ENCODE measurements around the gene UNC79.
A peak's percentile ranks its signal among the peaks of the same experiment; 100 is the strongest.

The UNC79 gene

DNA sequence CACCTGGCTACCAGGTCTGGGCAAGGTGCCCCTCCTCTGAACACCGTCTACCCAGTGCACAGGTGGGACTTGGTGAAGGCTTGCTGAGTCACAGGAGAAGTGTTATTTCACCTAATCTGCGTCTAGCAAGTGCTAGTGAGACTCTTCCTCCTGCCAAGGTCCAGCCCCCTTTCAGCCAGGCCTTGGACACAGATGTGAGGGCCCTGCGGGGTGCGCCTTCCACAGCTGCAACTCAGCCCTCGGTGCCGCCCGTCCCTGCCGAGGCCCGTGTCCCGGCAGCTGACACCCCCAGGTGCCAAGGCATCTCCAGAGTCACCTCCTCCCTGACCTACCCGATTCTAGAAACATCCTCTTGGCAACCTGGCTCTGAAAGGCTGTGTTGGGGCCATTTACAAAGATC, 302.5 kb downstream of the UNC79 start:
- no peak for DNase-seq

DNA sequence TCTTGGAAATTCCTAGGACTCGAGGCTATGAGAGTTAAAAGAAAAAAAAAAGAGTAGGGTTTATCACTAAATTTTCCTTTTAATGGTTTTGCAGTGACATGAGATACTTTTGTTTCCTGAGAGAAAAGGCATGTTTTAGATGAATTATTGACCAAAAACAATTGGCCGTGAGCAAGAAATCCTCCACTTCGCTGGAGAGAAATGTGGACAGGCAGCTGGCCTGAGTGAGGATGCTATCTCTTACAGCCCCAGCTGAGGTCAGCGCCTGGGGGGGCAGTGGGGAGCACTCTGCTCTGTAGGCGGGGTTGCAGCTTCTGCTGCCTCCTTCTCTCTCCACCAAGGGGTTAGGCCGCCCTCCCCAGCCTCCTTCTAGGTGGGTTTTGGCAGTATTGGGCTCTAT, 302.9 kb downstream of the UNC79 start:
- no peak for DNase-seq

DNA sequence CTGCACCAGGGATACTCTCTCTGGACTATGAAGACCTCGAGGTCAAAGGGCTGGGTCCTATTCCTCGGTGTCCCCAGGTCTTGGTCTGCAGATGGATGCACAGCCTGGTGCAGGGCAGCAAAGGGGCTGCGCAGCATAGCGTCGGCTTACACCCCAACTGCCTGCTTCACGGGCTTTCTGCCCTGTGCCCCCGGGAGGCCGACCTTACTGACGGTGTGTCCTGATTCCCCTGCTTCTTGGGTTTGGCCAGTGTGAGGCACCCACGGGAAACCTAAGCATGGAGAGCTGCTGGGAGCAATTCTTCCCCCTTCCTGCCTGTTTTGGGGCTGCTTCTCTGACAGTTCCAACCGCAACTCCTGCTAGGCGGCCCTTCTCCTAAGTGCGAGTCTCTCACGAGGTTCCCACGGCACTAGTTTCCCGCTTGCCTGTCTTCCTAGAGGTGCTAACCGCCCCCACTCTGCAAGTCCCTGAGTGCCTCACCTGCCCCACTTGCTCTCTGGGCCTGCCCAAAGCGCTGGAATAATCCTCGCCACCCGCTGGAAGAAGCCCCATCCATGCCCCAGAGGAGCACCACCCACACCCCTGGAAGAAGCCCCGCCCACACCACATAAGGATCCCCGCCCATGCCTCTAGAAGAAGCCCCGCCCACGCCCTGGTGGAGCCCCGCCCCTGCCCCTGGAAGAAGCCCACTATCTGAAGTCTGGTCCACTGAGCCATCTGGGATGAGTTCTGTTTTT, 303.5 kb downstream of the UNC79 start:
- no peak for DNase-seq

DNA sequence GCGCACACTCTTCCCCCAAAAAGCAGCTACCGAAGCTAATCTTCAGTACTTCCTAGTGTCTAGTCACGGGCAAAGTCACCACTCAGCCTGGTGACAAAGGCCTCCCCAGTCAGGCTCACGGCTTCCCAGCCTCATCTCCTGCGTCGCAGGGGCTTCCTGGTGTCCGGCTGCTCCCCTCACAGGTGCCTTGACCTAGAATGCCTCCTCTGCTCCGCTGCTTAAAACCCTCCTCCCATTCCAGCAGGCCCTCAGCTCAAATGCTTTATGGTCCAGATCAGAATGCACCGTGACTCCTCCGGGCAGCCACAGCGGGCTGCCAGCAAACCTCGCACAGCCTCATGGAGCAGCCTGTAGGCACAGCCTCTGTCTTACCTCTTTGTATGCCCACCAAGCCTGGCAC, 304.5 kb downstream of the UNC79 start:
- DNase-seq: no peak

DNA sequence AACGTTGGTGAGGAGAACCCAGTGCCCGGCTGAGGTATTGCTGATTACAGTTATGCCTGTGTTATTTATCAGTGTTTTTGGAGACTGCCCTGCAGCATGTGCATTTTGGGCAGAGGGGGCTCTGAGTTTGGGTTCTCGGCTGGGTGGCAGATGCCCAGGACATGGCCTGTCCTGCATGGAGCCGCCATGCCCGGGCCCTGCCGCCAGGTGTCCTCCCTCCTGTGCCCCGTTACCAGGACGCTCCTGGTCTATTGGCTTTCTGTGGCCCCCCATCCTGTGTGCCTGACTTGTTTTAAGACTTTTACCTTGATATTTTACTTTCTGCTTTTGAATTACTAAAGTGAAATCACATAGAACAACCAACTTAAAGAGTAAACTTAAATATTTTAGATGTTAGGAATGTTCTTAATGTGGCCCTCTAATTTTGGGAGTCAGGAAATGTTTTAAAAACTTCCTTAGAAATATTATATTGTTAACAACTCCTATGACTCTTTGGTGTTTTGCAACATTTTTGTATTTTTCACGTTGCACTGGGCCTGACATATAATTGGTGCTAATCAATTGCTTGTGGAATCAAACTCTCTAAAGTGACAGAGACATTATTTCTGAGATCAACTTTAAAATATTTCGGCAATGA, 305.8 kb downstream of the UNC79 start:
- DNase-seq: no peak

DNA sequence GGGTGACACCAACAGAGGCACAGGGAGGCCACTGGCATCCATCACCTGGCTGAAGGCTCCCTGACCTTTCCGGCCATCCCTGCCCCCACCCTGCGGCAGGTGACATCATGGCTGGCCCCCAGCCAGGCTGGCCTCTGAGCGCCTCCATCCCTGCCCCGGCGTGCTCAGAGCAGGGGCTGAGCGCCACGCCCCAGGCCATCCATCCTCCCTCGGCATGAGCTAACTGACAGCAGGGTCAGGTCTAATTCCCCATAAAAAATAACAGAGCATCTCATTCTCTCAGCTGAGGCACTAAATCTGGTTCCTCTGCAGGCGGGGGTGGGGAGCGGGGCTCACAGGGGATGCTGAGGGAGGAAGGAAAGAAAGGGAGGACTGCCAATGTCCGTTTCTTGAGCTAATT, 306.9 kb downstream of the UNC79 start:
- DNase-seq: no peak

DNA sequence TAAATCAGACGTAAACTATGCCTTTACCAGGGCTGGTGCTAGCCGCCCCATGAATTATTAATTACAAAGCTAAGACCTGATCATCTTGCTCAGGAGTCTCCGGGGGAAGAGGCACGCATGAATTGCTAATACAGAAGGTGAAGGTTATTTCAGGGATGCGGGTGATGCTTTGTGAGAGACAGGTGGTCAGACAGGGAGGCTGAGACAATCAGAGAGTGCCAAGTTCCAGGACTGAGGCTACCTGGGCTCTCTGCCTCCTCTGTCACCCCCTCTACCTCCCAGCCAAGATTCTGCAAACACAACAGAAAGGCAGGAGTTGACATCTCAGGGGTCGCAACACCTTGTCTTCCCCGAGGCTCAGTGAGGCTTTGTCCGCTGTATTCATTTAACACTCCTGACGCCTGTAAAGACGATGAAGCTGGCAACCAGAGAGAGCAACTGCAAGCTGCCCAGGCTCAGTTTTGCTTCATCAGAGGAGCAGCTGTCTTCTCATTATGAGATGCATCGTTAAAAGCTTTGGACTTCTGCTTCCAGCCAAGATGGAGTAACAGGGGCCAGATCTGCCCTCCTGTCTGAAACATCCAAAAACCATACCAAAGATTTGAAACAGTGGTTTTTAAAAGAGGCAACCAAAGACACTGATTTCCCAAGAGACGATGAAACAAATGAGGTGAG, 311.0 kb downstream of the UNC79 start:
- no peak for DNase-seq

DNA sequence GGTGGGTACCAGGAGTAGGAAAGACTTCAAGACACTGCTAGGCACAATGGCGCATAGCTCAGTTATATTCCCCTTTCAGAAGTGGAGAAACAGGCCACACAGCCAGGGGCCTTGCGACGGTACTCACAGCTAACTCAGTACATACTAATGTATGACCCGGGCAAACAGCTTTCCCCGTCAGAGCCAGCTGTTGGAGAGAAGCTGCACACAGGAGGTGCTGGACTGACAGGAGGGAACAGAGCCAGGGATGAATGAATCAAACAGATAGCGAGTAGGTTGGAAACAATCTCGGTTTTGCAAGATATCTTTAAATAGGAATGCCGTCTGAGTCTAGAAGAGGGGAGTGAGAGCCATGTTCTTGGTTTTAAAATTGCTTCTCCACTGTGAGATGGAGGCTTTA, 312.0 kb downstream of the UNC79 start:
- DNase-seq: no peak

DNA sequence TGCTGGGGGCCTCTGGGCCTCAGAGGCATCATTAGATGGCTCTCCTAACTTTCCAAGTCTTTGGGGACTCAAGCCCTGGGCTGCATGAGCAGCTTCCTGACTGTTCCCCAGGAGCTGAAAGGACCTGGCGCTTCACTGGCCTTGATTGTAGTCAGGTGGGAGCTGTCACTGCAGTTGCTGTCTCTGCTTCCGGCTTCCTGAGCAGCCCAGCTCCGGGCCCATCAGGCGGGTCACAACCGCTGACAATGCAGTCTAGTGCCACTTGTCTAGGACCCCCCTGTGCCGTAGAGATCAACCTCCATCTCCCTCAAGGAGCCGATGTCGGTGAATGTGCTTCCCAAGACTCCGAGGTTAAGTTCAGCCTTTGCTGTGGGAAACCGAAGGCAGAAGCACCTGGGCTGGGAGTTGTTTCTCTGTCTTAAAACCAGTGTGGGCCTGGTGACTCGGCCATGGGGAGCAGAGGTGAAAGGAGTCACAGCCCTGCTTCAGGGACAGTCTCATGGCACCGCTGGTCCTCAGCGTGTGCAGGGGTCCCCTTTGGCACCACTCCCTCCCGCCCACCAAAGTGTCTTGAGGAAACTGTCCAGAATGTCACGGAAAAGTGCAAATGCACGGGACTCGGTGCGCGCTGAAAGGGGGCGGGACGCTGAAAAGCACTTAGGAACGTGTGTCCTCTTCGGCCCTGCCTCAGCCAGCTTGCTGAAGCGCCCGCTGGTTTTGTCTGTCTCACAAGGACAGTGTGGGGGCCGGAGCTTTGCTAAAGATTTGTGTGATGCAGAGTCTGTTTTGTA, 312.7 kb downstream of the UNC79 start:
- no peak for DNase-seq

DNA sequence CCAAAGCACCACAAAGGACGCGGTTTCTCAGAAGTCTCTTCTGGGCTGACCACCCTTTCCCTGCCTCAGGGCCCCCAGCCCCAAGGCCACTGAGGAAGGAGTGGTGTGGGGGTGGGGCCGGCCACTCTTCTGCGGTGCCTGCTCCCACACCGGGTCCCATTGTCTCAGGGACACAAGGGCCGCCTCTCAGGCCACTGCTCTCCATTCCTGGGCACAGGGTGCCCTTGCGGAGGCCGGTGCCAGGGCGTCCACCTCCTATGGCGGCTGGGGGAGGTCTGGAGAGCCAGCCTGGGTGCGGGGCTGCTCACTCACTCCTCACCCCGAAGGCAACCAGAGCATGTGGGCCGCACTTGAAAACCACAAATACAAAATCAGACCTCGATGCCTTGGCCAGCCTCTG, 313.4 kb downstream of the UNC79 start:
- DNase-seq: no peak

DNA sequence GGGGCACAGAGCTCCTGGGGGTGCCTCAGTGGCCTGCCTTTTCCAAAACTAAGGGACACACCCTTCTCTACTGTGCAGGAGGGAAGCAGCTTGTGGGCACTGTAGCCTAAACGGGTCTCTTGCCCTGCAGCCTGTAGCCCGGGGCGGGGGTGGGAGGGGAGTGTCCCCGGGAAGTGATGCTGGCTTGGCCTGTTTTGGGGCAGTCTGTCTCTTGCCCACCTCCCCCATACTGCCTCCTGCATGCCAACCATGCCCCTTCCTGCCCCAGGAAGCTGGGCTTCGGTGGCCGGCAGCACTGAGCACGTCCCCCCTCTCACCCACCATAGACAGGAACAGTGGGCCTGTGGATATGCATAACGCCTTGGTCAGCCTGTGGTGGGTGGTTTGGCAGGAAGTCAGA, 314.1 kb downstream of the UNC79 start:
- DNase-seq: no peak

DNA sequence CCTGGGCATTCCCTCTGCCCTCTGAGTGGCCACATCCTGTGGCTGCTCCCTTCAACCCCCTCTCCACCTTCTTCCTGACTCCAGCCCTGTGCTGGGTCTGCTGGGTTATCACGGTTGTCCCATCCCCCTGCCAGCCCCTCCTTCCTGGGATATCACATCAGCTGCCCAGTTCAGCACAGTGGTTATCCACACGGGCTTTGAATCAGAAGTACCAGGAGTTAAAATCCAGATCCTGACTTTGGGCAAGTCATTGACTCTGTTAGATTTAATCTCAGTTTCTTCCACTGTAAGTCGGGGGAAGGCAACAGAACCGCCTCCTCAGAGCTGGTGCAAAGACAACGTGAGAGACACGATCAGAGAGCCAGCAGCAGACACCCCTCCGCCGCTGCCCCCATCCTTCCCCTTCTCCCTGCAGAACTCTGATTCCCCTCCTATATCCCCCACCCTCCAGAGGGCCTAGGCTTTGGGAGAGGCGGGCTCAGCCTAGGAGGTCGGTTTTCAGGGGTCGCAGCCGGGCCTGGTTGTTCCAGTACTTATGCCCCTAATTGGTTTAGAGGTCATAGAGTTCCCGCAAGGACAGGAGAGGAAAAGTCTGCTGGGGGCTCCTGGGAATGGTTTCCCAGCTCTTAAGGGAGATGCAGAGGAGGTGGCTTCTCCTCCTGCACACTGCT, 315.0 kb downstream of the UNC79 start:
- DNase-seq: no peak

DNA sequence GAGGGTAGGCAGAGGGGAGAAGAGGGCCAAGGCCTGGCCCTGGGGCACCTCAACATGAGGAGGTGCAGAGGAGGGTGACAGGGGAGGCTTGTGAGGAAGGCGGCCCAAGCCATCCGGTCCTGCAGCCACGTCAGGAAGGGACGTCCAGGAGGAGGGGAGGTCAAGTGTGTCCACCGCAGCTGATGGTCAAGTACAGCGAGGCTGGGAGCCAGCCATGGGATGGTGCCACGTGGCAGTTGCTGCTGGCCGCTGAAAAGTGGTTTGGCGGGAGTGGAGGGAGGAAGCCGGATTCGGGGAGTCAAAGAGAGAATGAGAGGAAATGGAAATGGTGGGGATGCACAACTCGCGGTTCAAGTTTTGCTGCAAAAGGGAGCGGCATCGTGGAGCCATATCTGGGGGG, 316.4 kb downstream of the UNC79 start:
- DNase-seq: no peak

DNA sequence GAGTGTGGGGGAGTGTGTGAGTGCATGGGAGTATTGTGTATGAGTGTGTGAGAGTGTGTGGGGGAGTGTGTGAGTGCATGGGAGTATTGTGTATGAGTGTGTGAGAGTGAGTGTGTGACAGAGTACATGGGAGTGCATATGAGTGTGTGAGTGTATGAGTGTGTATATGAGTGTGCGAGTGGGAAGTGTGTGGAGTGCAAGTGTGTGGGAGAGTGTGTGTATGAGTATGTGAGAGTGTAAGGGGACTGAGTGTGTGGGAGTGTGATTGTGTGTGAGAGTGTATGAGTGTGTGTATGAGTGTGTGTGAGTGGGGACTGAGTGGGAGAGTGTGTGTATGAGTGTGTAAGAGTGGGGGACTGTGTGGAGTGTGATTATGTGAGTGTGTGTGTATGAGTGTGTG, 316.8 kb downstream of the UNC79 start:
- no peak for DNase-seq

DNA sequence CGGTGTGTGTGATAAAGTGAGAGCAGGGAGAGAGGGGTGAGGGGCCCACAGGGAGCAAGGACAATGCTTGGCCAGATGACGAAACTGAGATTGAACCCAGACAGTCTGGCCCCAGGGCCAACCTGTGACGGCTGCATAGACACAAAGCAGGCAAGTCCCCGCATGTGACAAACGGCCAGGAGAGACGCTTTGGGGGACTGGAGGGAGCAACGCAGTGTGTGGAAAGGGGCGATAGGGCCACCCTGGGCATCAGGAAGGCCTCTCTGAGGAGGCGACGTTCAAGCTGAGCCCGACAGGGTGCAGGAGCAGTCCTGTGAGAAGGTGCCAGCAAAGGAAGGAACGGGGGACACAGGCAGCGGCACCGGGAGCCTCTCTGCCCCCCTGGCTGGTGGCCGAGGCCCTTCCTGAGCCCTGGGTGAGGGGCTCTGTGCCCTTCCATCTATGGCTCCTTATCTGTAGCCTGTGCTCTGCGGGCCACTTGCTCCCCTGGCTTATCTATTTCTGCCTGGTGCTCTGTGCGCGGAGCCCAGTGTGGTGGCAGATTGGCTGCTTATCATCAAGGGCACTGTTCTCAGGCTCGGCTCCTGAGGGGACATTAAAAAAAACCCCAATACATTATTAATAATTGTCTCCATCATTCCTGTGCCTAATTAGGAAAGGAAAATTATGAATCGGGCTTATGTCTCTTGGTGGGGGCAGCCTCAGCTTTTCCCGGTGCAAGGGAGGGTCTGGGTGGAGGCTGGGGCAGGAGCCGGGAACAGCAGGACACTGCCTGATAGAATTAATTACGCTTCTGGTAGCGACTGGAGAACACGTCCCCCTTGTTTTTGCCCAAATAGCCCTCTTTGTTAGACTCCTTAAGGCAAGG, 317.7 kb downstream of the UNC79 start:
- DNase-seq: peak; percentile 44

DNA sequence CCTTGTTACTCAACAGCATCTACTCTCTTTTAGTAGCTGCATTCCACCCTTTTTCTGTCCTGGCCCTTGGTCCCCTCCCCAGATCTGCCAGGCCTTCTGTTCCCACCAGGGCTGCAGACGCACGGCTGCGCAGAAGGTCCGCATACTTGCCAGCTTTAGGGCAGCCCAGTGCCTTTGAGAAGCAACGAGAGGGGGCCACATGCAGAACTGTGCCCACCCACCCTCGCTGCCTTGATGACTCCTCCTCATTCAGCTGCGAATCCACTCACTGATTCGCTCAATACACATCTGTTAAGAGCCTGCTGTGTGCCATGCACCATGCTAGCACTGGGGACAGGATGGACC, 318.3 kb downstream of the UNC79 start:
- no peak for DNase-seq

DNA sequence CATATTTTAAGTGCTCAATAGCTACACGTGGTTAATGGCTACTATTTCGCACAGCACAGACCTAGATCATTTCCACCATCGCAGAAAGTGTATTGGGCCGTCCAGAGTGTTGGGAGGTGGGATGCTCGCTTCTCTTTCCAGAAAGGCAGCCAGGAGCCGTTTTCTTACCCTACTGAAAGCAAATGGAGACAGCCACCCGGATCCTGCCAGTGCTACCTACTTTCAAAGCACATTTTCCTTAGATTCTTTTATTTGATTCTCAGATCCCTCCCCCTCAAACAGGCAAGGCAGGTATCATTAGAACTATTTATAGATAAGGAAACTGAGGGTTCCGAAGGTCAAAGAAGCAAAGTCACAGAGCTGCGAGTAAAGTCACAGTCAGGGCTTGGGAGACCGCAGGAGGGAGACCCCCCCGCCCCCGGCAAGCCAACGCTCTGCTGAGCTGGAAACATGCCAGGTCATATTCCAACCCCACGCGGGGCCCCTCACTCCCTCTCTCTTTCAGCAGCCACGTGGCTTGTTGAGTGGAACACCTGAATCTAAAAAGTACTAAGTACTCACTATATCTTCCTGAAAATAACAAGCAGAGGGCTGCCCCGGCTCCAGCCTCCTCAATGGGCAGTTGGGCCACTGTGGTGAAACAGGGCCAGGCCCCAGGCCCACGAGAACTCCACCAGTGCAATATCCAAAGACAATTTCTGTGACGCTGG, 321.4 kb downstream of the UNC79 start:
- DNase-seq: no peak

DNA sequence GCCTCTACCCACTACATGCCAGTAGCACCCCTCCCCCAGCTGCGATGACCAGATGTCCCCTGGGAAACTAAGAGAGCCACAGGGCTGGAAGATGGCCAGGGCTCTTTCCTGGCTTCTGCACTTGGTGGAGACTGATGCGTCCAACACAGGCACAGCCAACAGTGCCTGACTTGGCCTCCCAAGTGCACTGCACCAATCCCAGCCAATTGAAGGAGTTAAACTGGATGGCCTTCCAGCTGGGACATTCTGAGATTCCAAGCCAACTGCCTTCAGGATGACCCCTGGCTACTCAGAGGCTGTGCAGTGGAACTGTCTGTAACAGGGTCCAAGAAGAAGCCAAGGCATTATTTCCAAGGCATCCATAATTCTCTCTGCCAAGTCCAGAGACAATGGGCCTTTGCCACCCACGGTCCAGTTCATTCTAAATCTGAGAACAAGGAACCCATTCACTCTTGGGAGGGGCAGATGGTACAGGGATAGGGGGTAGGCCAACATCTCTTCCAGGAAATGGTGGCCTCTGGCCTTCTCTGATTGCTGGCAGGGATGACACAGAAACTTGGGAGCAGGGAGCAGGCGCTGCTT, 322.3 kb downstream of the UNC79 start:
- DNase-seq: no peak

DNA sequence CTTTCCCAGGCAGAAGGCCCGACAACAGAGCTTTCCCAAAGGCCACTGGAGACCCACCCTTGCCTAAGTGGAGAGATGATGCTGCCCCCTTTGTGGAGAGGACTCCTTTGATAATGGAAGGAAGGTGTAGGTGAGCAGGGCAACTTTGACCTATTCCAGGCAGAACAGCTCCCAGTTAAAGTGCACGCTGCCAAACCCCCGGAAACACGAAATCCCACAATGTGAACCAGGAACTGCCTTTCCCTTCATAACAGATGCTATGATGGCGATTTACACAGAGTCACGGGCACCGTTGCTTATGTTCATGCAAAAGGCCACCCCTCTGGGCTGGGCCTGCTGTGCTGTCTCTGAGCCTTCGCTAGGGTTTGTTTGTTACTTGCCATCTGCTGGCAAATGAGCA, 322.9 kb downstream of the UNC79 start:
- DNase-seq: no peak

DNA sequence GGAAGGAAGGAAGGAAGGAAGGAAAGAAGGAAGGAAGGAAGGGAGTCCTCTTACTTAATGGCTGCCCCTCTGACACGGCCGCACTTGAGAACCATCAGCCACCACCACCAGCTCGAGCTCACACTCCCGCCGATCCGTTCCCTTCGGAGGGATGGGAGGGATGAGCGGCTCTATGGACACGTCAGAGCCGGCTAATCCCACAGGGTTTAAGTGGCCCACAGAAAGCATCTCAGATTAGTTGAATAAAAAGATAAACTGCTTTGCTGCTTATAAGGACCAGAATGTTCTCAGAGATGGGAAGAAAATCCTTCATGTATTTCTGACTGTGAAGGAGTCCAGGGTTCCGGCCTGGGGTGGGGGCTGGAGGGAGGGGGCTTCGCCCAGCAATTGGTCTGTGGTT, 326.5 kb downstream of the UNC79 start:
- no peak for DNase-seq

Data from OCI-M1 (cell line).